B cell (primary cell): Measurements from ENCODE around the gene SLC22A17. TPM values are rescaled to one million over a fixed set of nuclear protein-coding genes. Genes with fewer than 3 reads are reported as not detected.

Experiments used
- ATAC-seq: fragments of 200-7000 bp; cut with Tn5 transposase; one replicate; pipeline ENCODE4 v1.10.0; 2021; ENCODE audit warnings: low read depth, mild to moderate bottlenecking, moderate number of reproducible peaks, moderate library complexity
- CTCF ChIA-PET: fragments of 350-600 bp; sonication (Branson Sonifier 250); formaldehyde crosslinking; loops from one replicate; lab custom pipeline; 2021; ENCODE audit warnings: antibody characterized with exemption, inconsistent platforms; lab: Charles Lee
- POLR2A ChIA-PET: fragments of 350-600 bp; sonication (Branson Sonifier 250); formaldehyde crosslinking; loops from one replicate; lab custom pipeline; 2021; ENCODE audit warnings: antibody characterized with exemption; lab: Charles Lee
- DNase-seq: peaks from one replicate; pipeline ENCODE4 v3.0.0; 2013
- H2AFZ ChIP-seq: 2 replicates; pipeline ENCODE4 v1.6.1; 2012; ENCODE audit warnings: mild to moderate bottlenecking, low read depth, low read length; ENCODE audit not compliant: insufficient read depth, poor library complexity, severe bottlenecking
- H3K27ac ChIP-seq, 2 donors: 1 replicate in 1 of 2; 2 replicates in 1 of 2; pipeline ENCODE4 v1.5.1; 2012 to 2013; ENCODE audit warnings: low read length in 2 of 2, mild to moderate bottlenecking in 2 of 2, moderate library complexity in 1 of 2
- H3K27me3 ChIP-seq, 4 experiments: fragments of 200-600 bp in 1 of 4; sonication (generic) in 1 of 4; replicated peaks in 1 of 4; 1 replicate in 2 of 4; 2 replicates in 2 of 4; pipeline versions ENCODE4 v1.6.1 to v1.7.0; 2013 to 2016; ENCODE audit warnings: low read length in 3 of 4, mild to moderate bottlenecking in 2 of 4, mixed read lengths in 1 of 4, moderate library complexity in 1 of 4; ENCODE audit not compliant: insufficient read depth in 4 of 4, control insufficient read depth in 3 of 4; ENCODE audit errors: control extremely low read depth in 1 of 4
- H3K36me3 ChIP-seq, 2 experiments: replicated peaks in 1 of 2; 1 replicate in 1 of 2; 2 replicates in 1 of 2; pipeline versions ENCODE4 v1.6.1 to v1.7.1; 2013; ENCODE audit warnings: low read length in 1 of 2; ENCODE audit not compliant: insufficient read depth in 2 of 2, control insufficient read depth in 1 of 2; ENCODE audit errors: control extremely low read depth in 1 of 2, extremely low read depth in 1 of 2
- H3K4me1 ChIP-seq, 2 donors: fragments of 200-600 bp in 1 of 2; sonication (generic) in 1 of 2; 1 replicate in 1 of 2; 2 replicates in 1 of 2; pipeline versions ENCODE4 v1.5.1 to v1.6.1; 2013 to 2017; ENCODE audit warnings: low read length in 2 of 2; ENCODE audit not compliant: control insufficient read depth in 2 of 2, insufficient read depth in 2 of 2
- H3K4me2 ChIP-seq: replicated peaks from 2 replicates; pipeline ENCODE3; 2012; ENCODE audit warnings: mild to moderate bottlenecking, low read depth, low read length; ENCODE audit not compliant: poor library complexity, severe bottlenecking
- H3K4me3 ChIP-seq, 5 experiments: fragments of 200-600 bp in 1 of 5; sonication (generic) in 1 of 5; 1 replicate in 3 of 5; 2 replicates in 2 of 5; pipeline versions ENCODE4 v1.5.1 to v1.7.0; 2011 to 2016; ENCODE audit warnings: low read length in 4 of 5, mild to moderate bottlenecking in 4 of 5, low read depth in 2 of 5, control low read depth in 1 of 5, moderate library complexity in 1 of 5; ENCODE audit not compliant: insufficient read depth in 1 of 5; ENCODE audit errors: control extremely low read depth in 1 of 5, extremely low read depth in 1 of 5
- H3K79me2 ChIP-seq: fragments of 200-600 bp; sonication (generic); one replicate; pipeline ENCODE4 v1.6.0; 2016; ENCODE audit warnings: low read length; ENCODE audit not compliant: control insufficient read depth, insufficient read depth
- H3K9ac ChIP-seq: fragments of 200-600 bp; sonication (generic); 2 replicates; pipeline ENCODE4 v1.6.1; 2017; ENCODE audit warnings: mild to moderate bottlenecking, low read length, moderate library complexity
- H3K9me3 ChIP-seq, 3 donors: one replicate each; pipeline versions ENCODE4 v1.6.1 to v1.7.1; 2013; ENCODE audit warnings: low read length in 2 of 3; ENCODE audit not compliant: control insufficient read depth in 2 of 3, insufficient read depth in 1 of 3; ENCODE audit errors: control extremely low read depth in 1 of 3
- H4K20me1 ChIP-seq: 2 replicates; pipeline ENCODE4 v1.6.0; 2012; ENCODE audit warnings: mild to moderate bottlenecking, low read length; ENCODE audit not compliant: insufficient read depth, control insufficient read depth, poor library complexity, severe bottlenecking
- H3K27ac Mint-ChIP-seq: one replicate; pipeline ENCODE4 v1.8.0; 2021; ENCODE audit warnings: mixed read lengths
- H3K27me3 Mint-ChIP-seq: one replicate; pipeline ENCODE4 v1.8.0; 2021; ENCODE audit warnings: mixed read lengths
- H3K4me1 Mint-ChIP-seq: one replicate; pipeline ENCODE4 v1.8.0; 2021; ENCODE audit warnings: mixed read lengths
- H3K4me3 Mint-ChIP-seq: one replicate; pipeline ENCODE4 v1.8.0; 2021; ENCODE audit warnings: mixed read lengths
- H3K9me3 Mint-ChIP-seq: one replicate; pipeline ENCODE4 v1.8.0; 2022; ENCODE audit warnings: mixed read lengths; ENCODE audit not compliant: insufficient read depth
- EZH2 ChIP-seq: IDR thresholded peaks from 2 replicates; pipeline ENCODE4 v1.6.1; 2012; ENCODE audit warnings: borderline replicate concordance, low read depth, mild to moderate bottlenecking, moderate library complexity, low read length; ENCODE audit not compliant: insufficient read depth, poor library complexity, severe bottlenecking
- WGBS: methylation state at CpG from one replicate; pipeline ENCODE4 v1.1.5; 2013; ENCODE audit warnings: missing lambda C conversion rate; ENCODE audit not compliant: insufficient coverage; 5-methylcytosine and 5-hydroxymethylcytosine counted together
- intact Hi-C: fragments of 100-400 bp; cut with micrococcal nuclease; formaldehyde crosslinking; loops from one replicate; pipeline ENCODE4 v1.10.0; 2022
- polyA plus RNA-seq: library from polyadenylated mRNA; depleted of rRNA; stranded (reverse); fragments of >200 nt; gene quantifications from 2 replicates; pipeline ENCODE4 v1.2.3, GENCODE V29; 2012
- total RNA-seq, 2 donors: library from RNA; stranded (reverse); fragments of 120-200 nt in 1 of 2; gene quantifications; 1 replicate in 1 of 2; 2 replicates in 1 of 2; pipeline versions ENCODE4 v1.2.3 to v1.2.4, GENCODE V29; 2013 to 2022
- TF ChIP-seq, protein P1 (sequence below): fragments of 200-600 bp; IDR thresholded peaks from one replicate; pipeline ENCODE4 v1.8.0; 2022; ENCODE audit warnings: antibody characterized with exemption, mild to moderate bottlenecking

SLC22A17 gene
- total and polyA plus RNA-seq, 2 donors (not counting 1 experiment from before 2014, with no cell fraction given) = 0.89 to 0.92 TPM

DNA sequence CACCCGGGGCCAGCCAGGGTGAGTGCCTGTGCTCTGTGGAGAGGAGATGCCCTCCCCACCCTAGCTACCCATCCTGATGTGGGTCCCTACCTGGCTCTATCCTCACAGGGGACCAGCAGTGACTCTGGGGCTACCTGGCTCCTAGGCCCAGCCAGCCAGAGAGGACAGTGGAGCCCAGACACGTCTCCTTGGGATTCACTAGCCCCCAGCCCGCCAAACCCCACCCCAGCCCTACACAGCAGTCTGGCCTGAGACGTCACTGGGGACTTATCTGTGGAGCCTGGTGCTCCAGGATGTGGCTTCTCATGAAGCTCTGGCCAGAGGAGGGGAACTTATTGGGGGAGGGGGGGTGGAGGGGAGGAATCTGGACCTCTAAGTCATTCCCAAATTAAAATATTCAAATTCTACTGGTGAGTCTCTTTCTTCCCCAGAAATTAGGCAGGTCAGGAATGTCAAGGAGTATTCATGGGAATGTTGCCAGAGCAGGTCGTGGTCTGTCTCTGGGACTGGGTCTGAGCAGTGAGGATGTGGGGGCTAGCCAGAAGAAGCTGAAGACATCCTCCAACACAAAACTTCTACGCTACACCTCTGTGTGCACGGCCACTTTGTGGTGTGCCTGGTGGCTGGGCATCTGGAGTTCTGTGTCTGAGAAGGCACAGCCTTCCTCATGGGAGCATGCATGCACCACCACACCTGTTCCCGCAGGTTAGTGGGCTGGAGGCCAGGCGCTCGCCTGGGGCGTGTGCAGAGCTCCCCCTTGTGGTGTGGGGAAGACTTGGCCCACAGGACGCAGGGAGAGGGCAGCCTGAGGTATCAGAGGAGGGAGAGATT is 26.9 kb upstream of the SLC22A17 start:
- H3K36me3 ChIP-seq = no peaks in the 10 kb centered on the region
- H3K27me3 ChIP-seq = peaks cover 0 to 16% (median 0%) of the 10 kb centered on the region in 4 experiments
- H3K4me2 ChIP-seq = no peak overlapping the region
- TF ChIP-seq, protein P1, sequence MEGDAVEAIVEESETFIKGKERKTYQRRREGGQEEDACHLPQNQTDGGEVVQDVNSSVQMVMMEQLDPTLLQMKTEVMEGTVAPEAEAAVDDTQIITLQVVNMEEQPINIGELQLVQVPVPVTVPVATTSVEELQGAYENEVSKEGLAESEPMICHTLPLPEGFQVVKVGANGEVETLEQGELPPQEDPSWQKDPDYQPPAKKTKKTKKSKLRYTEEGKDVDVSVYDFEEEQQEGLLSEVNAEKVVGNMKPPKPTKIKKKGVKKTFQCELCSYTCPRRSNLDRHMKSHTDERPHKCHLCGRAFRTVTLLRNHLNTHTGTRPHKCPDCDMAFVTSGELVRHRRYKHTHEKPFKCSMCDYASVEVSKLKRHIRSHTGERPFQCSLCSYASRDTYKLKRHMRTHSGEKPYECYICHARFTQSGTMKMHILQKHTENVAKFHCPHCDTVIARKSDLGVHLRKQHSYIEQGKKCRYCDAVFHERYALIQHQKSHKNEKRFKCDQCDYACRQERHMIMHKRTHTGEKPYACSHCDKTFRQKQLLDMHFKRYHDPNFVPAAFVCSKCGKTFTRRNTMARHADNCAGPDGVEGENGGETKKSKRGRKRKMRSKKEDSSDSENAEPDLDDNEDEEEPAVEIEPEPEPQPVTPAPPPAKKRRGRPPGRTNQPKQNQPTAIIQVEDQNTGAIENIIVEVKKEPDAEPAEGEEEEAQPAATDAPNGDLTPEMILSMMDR = peak; percentile 91
- TF ChIP-seq EZH2 = no peak
- DNase-seq = peak; percentile 74
- Mint-ChIP-seq H3K4me3 (no peak overlapping the region), H3K27ac (no peak overlapping the region), H3K4me1 (no peaks in the 10 kb centered on the region), H3K9me3 (no peaks in the 10 kb centered on the region), H3K27me3 (peaks cover 25% of the 10 kb centered on the region)
- H3K4me3 ChIP-seq = no peak overlapping the region
- H3K4me1 ChIP-seq = no peaks in the 10 kb centered on the region
- no peaks in the 10 kb centered on the region for H3K9me3 ChIP-seq
- CTCF ChIA-PET = interaction anchor here (0.7 to 8.7 kb wide), 34 partner anchors 9 to 823 kb away, joined by 3 to 129 read pairs (median 4); partner anchors contain the start of genes PABPN1 and SLC22A17
- no peak overlapping the region for H2AFZ ChIP-seq
- POLR2A ChIA-PET = no interaction called here
- intact Hi-C loops = loop anchor here (1.0 kb wide), 1 partner anchor 259 kb away; no protein-coding TSS in a partner anchor
- no peak overlapping the region for H3K9ac ChIP-seq
- peak; percentile 87 for ATAC-seq
- H3K27ac ChIP-seq = no peak overlapping the region
- H4K20me1 ChIP-seq = no peaks in the 10 kb centered on the region
- H3K79me2 ChIP-seq = no peaks in the 10 kb centered on the region
- 27% methylated on average over 9 of the region's 12 CpGs for WGBS
